ENCODE data around the gene NOSTRIN. TPM values are rescaled to one million over a fixed set of nuclear protein-coding genes. Genes with fewer than 3 reads are reported as not detected.
A peak's percentile ranks its signal among the peaks of the same experiment; 100 is the strongest.

NOSTRIN gene
- polyA plus RNA-seq, 6 donors from 2014 or later, result not detected

DNA sequence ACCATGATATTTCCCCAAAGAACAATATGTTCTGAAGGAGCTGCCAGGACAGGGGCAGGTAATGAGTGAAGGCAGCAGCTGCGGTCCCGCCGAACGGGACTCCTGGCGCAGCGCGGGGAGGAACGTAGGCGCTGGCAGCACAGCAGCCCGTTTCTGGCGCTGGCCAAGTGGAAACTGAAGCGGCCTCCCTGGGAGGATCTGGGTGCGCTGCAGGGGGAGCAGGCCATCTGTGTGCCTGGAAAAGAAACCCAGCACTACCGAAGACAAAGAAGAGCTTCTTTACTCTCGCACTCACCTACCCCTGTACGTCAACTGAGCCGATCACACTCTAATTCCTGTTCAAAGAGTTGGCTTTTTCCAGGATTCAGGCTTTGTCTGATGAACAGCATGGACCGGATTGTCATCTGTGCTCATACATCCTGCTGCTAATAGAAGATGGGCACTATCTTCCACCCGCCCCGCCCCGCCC, 110.5 kb downstream of the NOSTRIN start:
- peaks cover 0 to 11% (median 0%) of the 10 kb centered on the region in 7 donors for H3K9me3 Mint-ChIP-seq
- DNase-seq (no peak), ATAC-seq (ENCODE audit: low read depth in 2 of 2) (peak in 1 of 2 donors; percentile 44)
- peak overlapping the region in 2 of 6 donors; percentile 33 to 80 for H3K27ac Mint-ChIP-seq
- H3K36me3 Mint-ChIP-seq, result peaks cover 0 to 2% of the 10 kb centered on the region in 2 donors
- H3K4me3 Mint-ChIP-seq, result peak overlapping the region in 6 of 8 donors; percentile 23 to 61 (median 43)
- peaks cover 0 to 33% (median 17%) of the 10 kb centered on the region in 3 donors for H3K27me3 Mint-ChIP-seq
- H3K4me1 Mint-ChIP-seq, result peaks cover 0 to 5% (median 5%) of the 10 kb centered on the region in 3 donors

DNA sequence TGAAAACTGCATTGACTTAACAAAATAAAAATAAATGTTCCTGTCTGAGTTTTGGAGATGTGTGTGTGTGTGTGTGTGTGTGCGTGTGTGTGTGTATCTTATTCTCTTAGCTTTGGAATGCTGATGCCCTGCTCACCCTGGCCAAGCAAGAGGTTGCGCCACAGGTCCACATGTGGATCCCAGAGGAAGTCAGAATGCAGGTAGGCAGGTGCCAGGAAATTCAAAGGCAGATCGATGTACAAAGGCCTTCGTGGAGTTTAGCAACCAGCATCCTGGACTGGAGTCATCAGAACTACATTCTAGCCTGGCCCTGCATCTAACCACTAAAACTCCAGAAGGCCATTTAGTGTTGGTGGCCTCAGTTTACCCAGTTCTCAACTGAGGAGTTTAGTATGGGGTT, 111.1 kb downstream of the NOSTRIN start:
- H3K4me3 Mint-ChIP-seq, result no peak overlapping the region
- H3K27me3 Mint-ChIP-seq, result peaks cover 0 to 31% (median 17%) of the 10 kb centered on the region in 3 donors
- ATAC-seq (ENCODE audit: low read depth in 2 of 2), result no peak

More for the DNA sequence above, 111.1 kb downstream of the NOSTRIN start:
- no peaks in the 10 kb centered on the region for H3K36me3 Mint-ChIP-seq
- H3K4me1 Mint-ChIP-seq, result peaks cover 0 to 5% (median 5%) of the 10 kb centered on the region in 3 donors
- peaks cover 0 to 11% (median 0%) of the 10 kb centered on the region in 7 donors for H3K9me3 Mint-ChIP-seq
- no peak for DNase-seq
- peak overlapping the region in 1 of 6 donors; percentile 26 for H3K27ac Mint-ChIP-seq

Other genes starting within 250 kb of the NOSTRIN start
- not detected for gene SPC25, start 87.8 kb downstream of the NOSTRIN start, polyA plus RNA-seq (ENCODE audit: low read depth in 6 of 6)
- not detected for gene G6PC2, start 98.7 kb downstream of the NOSTRIN start, polyA plus RNA-seq (ENCODE audit: low read depth in 6 of 6)
- under 1 TPM in 1 of 6 donors, not detected in 5; 0.04 TPM for gene ABCB11, start 228.7 kb downstream of the NOSTRIN start, polyA plus RNA-seq (ENCODE audit: low read depth in 6 of 6)